Smooth muscle cell (in vitro differentiated cells): Measurements from ENCODE around the gene CHAF1A. TPM values are rescaled to one million over a fixed set of nuclear protein-coding genes. Genes with fewer than 3 reads are reported as not detected.

Experiments used
- DNase-seq: peaks from one replicate; lab custom pipeline; 2025; ENCODE audit not compliant: unreplicated experiment; lab: John Stamatoyannopoulos, UW
- H2AFZ ChIP-seq: fragments of 200-600 bp; sonication (generic); 2 replicates; pipeline ENCODE4 v1.6.0; 2016; ENCODE audit warnings: antibody characterized with exemption, low read depth, mild to moderate bottlenecking
- H3F3A ChIP-seq: fragments of 200-600 bp; sonication (generic); 2 replicates; pipeline ENCODE4 v1.6.0; 2017; ENCODE audit warnings: antibody characterized with exemption, low read depth
- H3K27ac ChIP-seq: fragments of 200-600 bp; sonication (generic); 2 replicates; pipeline ENCODE4 v1.5.1; 2016; ENCODE audit warnings: low read depth, mild to moderate bottlenecking
- H3K27me3 ChIP-seq: fragments of 200-600 bp; sonication (generic); 2 replicates; pipeline ENCODE4 v1.6.1; 2016; ENCODE audit warnings: low read depth, mild to moderate bottlenecking
- H3K36me3 ChIP-seq: fragments of 200-600 bp; sonication (generic); 2 replicates; pipeline ENCODE4 v1.5.1; 2016; ENCODE audit warnings: low read depth
- H3K4me1 ChIP-seq: fragments of 200-600 bp; sonication (generic); 2 replicates; pipeline ENCODE4 v1.5.1; 2016; ENCODE audit warnings: low read depth
- H3K4me2 ChIP-seq: fragments of 200-600 bp; sonication (generic); 2 replicates; pipeline ENCODE4 v1.6.0; 2016; ENCODE audit warnings: mild to moderate bottlenecking
- H3K4me3 ChIP-seq: fragments of 200-600 bp; sonication (generic); 2 replicates; pipeline ENCODE4 v1.5.1; 2016; ENCODE audit warnings: mild to moderate bottlenecking
- H3K79me2 ChIP-seq: fragments of 200-600 bp; sonication (generic); 2 replicates; pipeline ENCODE4 v1.6.0; 2016; ENCODE audit warnings: low read depth, mild to moderate bottlenecking
- H3K9ac ChIP-seq: fragments of 200-600 bp; sonication (generic); 2 replicates; pipeline ENCODE4 v1.6.0; 2016; ENCODE audit warnings: low read depth
- H3K9me3 ChIP-seq: fragments of 200-600 bp; sonication (generic); replicated peaks from 2 replicates; pipeline ENCODE4 v1.5.1; 2016; ENCODE audit warnings: low read depth
- H4K20me1 ChIP-seq: fragments of 200-600 bp; sonication (generic); 2 replicates; pipeline ENCODE4 v1.6.0; 2016; ENCODE audit warnings: low read depth
- CTCF ChIP-seq: fragments of 200-600 bp; sonication (generic); IDR thresholded peaks from 2 replicates; pipeline ENCODE4 v1.5.1; 2017; ENCODE audit warnings: borderline replicate concordance, mild to moderate bottlenecking, antibody characterized with exemption; ENCODE audit not compliant: insufficient read depth, poor library complexity, severe bottlenecking
- WGBS: methylation state at CpG from one replicate; pipeline ENCODE4 v1.1.7; 2016; ENCODE audit warnings: low lambda C conversion rate; 5-methylcytosine and 5-hydroxymethylcytosine counted together
- polyA plus RNA-seq: library from polyadenylated mRNA; unstranded; fragments of >200 nt; fragmentation: Nextera tagmentation; extraction: Ambion mirVana; gene quantifications from 2 replicates; pipeline ENCODE4 v1.2.1, GENCODE V29; 2016
- total RNA-seq: library from RNA; depleted of rRNA; stranded (reverse); fragments of >200 nt; gene quantifications from 2 replicates; pipeline ENCODE4 v1.2.3, GENCODE V29; 2014

CHAF1A gene
- total and polyA plus RNA-seq, 2 experiments from 2014 or later = 3.8 to 11.4 TPM

- H3K4me2 ChIP-seq = no peak overlapping the region
- no peaks in the 10 kb centered on the region for H3K27me3 ChIP-seq
- H4K20me1 ChIP-seq = peaks cover 8% of the 10 kb centered on the region
- no peaks in the 10 kb centered on the region for H3K79me2 ChIP-seq
- H3K4me3 ChIP-seq = no peak overlapping the region
- no peaks in the 10 kb centered on the region for H3K36me3 ChIP-seq
- no peaks in the 10 kb centered on the region for H3K4me1 ChIP-seq
- no peak overlapping the region for H2AFZ ChIP-seq
- H3K9me3 ChIP-seq = no peaks in the 10 kb centered on the region
- DNase-seq = no peak
- H3K9ac ChIP-seq = no peak overlapping the region
- TF ChIP-seq CTCF = no peak
- no peak overlapping the region for H3K27ac ChIP-seq
- WGBS = 96% methylated on average over 22 of the region's 22 CpGs
- H3F3A ChIP-seq = no peaks in the 10 kb centered on the region
Observed at GRCh38 chr19:4441994-4442818, 39.8 kb downstream of the CHAF1A start.

- no peaks in the 10 kb centered on the region for H3K4me1 ChIP-seq
- H3K27me3 ChIP-seq = no peaks in the 10 kb centered on the region
- no peak overlapping the region for H3K4me2 ChIP-seq
- H3K9ac ChIP-seq = no peak overlapping the region
- no peak for TF ChIP-seq CTCF
- no peaks in the 10 kb centered on the region for H3K79me2 ChIP-seq
- no peak overlapping the region for H3K27ac ChIP-seq
- no peak overlapping the region for H2AFZ ChIP-seq
- no peak for DNase-seq
- no peaks in the 10 kb centered on the region for H3K9me3 ChIP-seq
- no peaks in the 10 kb centered on the region for H3F3A ChIP-seq
- H3K4me3 ChIP-seq = no peak overlapping the region
- H4K20me1 ChIP-seq = peaks cover 8% of the 10 kb centered on the region
- H3K36me3 ChIP-seq = no peaks in the 10 kb centered on the region
- 94% methylated on average over 10 of the region's 10 CpGs for WGBS
Observed at GRCh38 chr19:4442819-4443146, 40.3 kb downstream of the CHAF1A start.

- Histone ChIP-seq H3K9me3 (no peaks in the 10 kb centered on the region), H3F3A (no peaks in the 10 kb centered on the region), H3K27me3 (no peaks in the 10 kb centered on the region), H3K9ac (no peak overlapping the region), H3K36me3 (no peaks in the 10 kb centered on the region), H3K4me2 (no peak overlapping the region), H3K27ac (no peak overlapping the region), H4K20me1 (peaks cover 8% of the 10 kb centered on the region), H3K79me2 (no peaks in the 10 kb centered on the region), H3K4me1 (no peaks in the 10 kb centered on the region), H2AFZ (no peak overlapping the region), H3K4me3 (no peak overlapping the region)
- no peak for TF ChIP-seq CTCF
- 95% methylated on average over 15 of the region's 15 CpGs for WGBS
- DNase-seq = no peak
Observed at GRCh38 chr19:4443188-4443587, 40.7 kb downstream of the CHAF1A start.
